H1 (cell line): Measurements from ENCODE around the gene MYH11. TPM values are rescaled to one million over a fixed set of nuclear protein-coding genes. Genes with fewer than 3 reads are reported as not detected.

ENCODE experiments used
- CTCF ChIA-PET: fragments of 300-600 bp; sonication (Branson Sonifier 250); formaldehyde crosslinking; loops from one replicate; lab custom pipeline; 2021; ENCODE audit not compliant: partially characterized antibody; lab: Charles Lee
- POLR2A ChIA-PET: fragments of 300-600 bp; sonication (Branson Sonifier 250); formaldehyde crosslinking; loops from one replicate; lab custom pipeline; 2021; ENCODE audit warnings: inconsistent platforms; ENCODE audit not compliant: partially characterized antibody; lab: Charles Lee
- DNase-seq, 2 experiments: peaks; one replicate each; pipeline versions ENCODE4 v3.0.0 to v3.0.0-alpha.2; 2010 to 2022; ENCODE audit warnings: low spot score in 2 of 2, low read depth in 1 of 2, mixed read lengths in 1 of 2
- FAIRE-seq: peaks from 2 replicates; lab custom pipeline; 2011; peaks lifted over from hg19 to GRCh38; lab: Jason Lieb, UNC
- H2AFZ ChIP-seq: 2 replicates; pipeline ENCODE4 v1.8.1; 2012; ENCODE audit warnings: low read length, inconsistent platforms
- H2AK5ac ChIP-seq: 2 replicates; pipeline ENCODE4 v1.6.1; 2013; ENCODE audit warnings: low read depth, low read length
- H2BK120ac ChIP-seq: replicated peaks from 2 replicates; pipeline ENCODE3; 2013; ENCODE audit warnings: low read depth, low read length, inconsistent platforms
- H2BK12ac ChIP-seq: 2 replicates; pipeline ENCODE4 v1.6.1; 2013; ENCODE audit warnings: low read depth, low read length
- H2BK15ac ChIP-seq: 2 replicates; pipeline ENCODE4 v1.6.1; 2013; ENCODE audit warnings: low read length
- H2BK20ac ChIP-seq: 2 replicates; pipeline ENCODE4 v1.6.1; 2013; ENCODE audit warnings: low read length
- H2BK5ac ChIP-seq: 2 replicates; pipeline ENCODE4 v1.6.1; 2013; ENCODE audit warnings: low read depth, low read length
- H3K14ac ChIP-seq: 2 replicates; pipeline ENCODE4 v1.6.1; 2013; ENCODE audit warnings: inconsistent platforms; ENCODE audit not compliant: insufficient read length
- H3K18ac ChIP-seq: 2 replicates; pipeline ENCODE4 v1.6.1; 2013; ENCODE audit warnings: low read length; ENCODE audit errors: extremely low read depth
- H3K23ac ChIP-seq: 2 replicates; pipeline ENCODE4 v1.6.1; 2013; ENCODE audit warnings: inconsistent platforms; ENCODE audit not compliant: insufficient read length
- H3K23me2 ChIP-seq: 2 replicates; pipeline ENCODE4 v1.6.1; 2013; ENCODE audit warnings: low read depth, low read length
- H3K27ac ChIP-seq: 2 replicates; pipeline ENCODE4 v1.6.1; 2011; ENCODE audit warnings: low read depth, low read length, inconsistent platforms
- H3K27me3 ChIP-seq, 4 experiments: replicated peaks in 1 of 4; 1 replicate in 1 of 4; 2 replicates in 3 of 4; pipeline versions ENCODE4 v1.6.1 to v1.8.1; 2011 to 2013; ENCODE audit warnings: low read length in 3 of 4, mild to moderate bottlenecking in 3 of 4, inconsistent platforms in 2 of 4, mixed read lengths in 2 of 4, moderate library complexity in 1 of 4; ENCODE audit not compliant: control insufficient read depth in 3 of 4, insufficient read depth in 3 of 4; ENCODE audit errors: extremely low read depth in 1 of 4
- H3K36me3 ChIP-seq, 4 experiments: 2 replicates each; pipeline versions ENCODE4 v1.6.1 to v1.8.1; 2011 to 2013; ENCODE audit warnings: mild to moderate bottlenecking in 4 of 4, low read length in 3 of 4, moderate library complexity in 2 of 4, control low read depth in 1 of 4, inconsistent platforms in 1 of 4; ENCODE audit not compliant: insufficient read depth in 4 of 4, control insufficient read depth in 2 of 4
- H3K4ac ChIP-seq: replicated peaks from 2 replicates; pipeline ENCODE3; 2013; ENCODE audit warnings: low read length, low read depth, mixed read lengths, inconsistent platforms; ENCODE audit not compliant: insufficient read length
- H3K4me1 ChIP-seq, 4 experiments: replicated peaks in 1 of 4; 1 replicate in 1 of 4; 2 replicates in 3 of 4; pipeline versions ENCODE4 v1.6.1 to v1.8.1; 2011 to 2013; ENCODE audit warnings: low read length in 3 of 4, inconsistent platforms in 2 of 4, mixed read lengths in 1 of 4; ENCODE audit not compliant: insufficient read depth in 4 of 4, control insufficient read depth in 3 of 4
- H3K4me2 ChIP-seq, 2 experiments: 2 replicates each; pipeline versions ENCODE4 v1.6.1 to v1.8.1; 2011 to 2013; ENCODE audit warnings: low read depth in 2 of 2, low read length in 2 of 2, control low read depth in 1 of 2, inconsistent platforms in 1 of 2, mild to moderate bottlenecking in 1 of 2; ENCODE audit not compliant: insufficient read depth in 1 of 2
- H3K4me3 ChIP-seq, 4 experiments: fragments of 200-600, 300-600 bp in 1 of 4; sonication (generic), shearing (Covaris generic), sonication (Bioruptor Twin) in 1 of 4; 2 replicates each; pipeline versions ENCODE4 v1.5.1 to v1.8.1; 2011 to 2016; ENCODE audit warnings: low read length in 4 of 4, low read depth in 3 of 4, control low read depth in 2 of 4, inconsistent platforms in 2 of 4, mild to moderate bottlenecking in 2 of 4, mixed read lengths in 1 of 4, moderate library complexity in 1 of 4; ENCODE audit not compliant: insufficient read depth in 2 of 4; ENCODE audit errors: extremely low read depth in 1 of 4
- H3K56ac ChIP-seq: replicated peaks from 2 replicates; pipeline ENCODE3; 2013; ENCODE audit warnings: low read depth, mild to moderate bottlenecking, mixed read lengths, low read length, inconsistent platforms; ENCODE audit not compliant: insufficient read length
- H3K79me1 ChIP-seq: 2 replicates; pipeline ENCODE4 v1.6.1; 2013; ENCODE audit warnings: low read depth, low read length, control low read depth
- H3K79me2 ChIP-seq, 2 experiments: 2 replicates each; pipeline versions ENCODE4 v1.6.1 to v1.8.1; 2012 to 2013; ENCODE audit warnings: low read length in 2 of 2, mild to moderate bottlenecking in 2 of 2, inconsistent platforms in 1 of 2; ENCODE audit not compliant: insufficient read depth in 2 of 2, control insufficient read depth in 1 of 2
- H3K9ac ChIP-seq, 4 experiments: replicated peaks in 1 of 4; 1 replicate in 1 of 4; 2 replicates in 3 of 4; pipeline versions ENCODE4 v1.6.1 to v1.8.1; 2011 to 2013; ENCODE audit warnings: low read depth in 3 of 4, low read length in 3 of 4, control low read depth in 2 of 4, mild to moderate bottlenecking in 2 of 4, moderate library complexity in 2 of 4, inconsistent platforms in 1 of 4; ENCODE audit errors: extremely low read depth in 1 of 4
- H3K9me3 ChIP-seq, 2 experiments: 2 replicates each; pipeline versions ENCODE4 v1.6.1 to v1.8.1; 2012 to 2013; ENCODE audit warnings: mild to moderate bottlenecking in 2 of 2, moderate library complexity in 2 of 2, control low read depth in 1 of 2, inconsistent platforms in 1 of 2, low read depth in 1 of 2, low read length in 1 of 2, mixed read lengths in 1 of 2; ENCODE audit not compliant: insufficient read depth in 2 of 2
- H4K20me1 ChIP-seq, 2 experiments: replicated peaks in 1 of 2; 2 replicates each; pipeline versions ENCODE3 to v1.8.1; 2011 to 2013; ENCODE audit warnings: inconsistent platforms in 2 of 2, low read length in 2 of 2, mild to moderate bottlenecking in 1 of 2; ENCODE audit not compliant: insufficient read depth in 2 of 2, control insufficient read depth in 1 of 2
- H4K5ac ChIP-seq: 2 replicates; pipeline ENCODE4 v1.6.1; 2013; ENCODE audit warnings: low read length, low read depth, mixed read lengths, inconsistent platforms; ENCODE audit not compliant: insufficient read length
- H4K8ac ChIP-seq: 2 replicates; pipeline ENCODE4 v1.8.0; 2013; ENCODE audit warnings: mild to moderate bottlenecking, moderate library complexity, low read length, inconsistent platforms; ENCODE audit not compliant: insufficient read depth; ENCODE audit errors: extremely low read depth
- H4K91ac ChIP-seq: replicated peaks from 2 replicates; pipeline ENCODE3; 2013; ENCODE audit warnings: low read length, mixed read lengths, inconsistent platforms; ENCODE audit not compliant: insufficient read length
- CBX8 ChIP-seq: fragments of 300-800, 300-1000 bp; sonication (generic); IDR thresholded peaks from 2 replicates; pipeline ENCODE4 v1.7.1; 2016; ENCODE audit warnings: low read depth, low read length, borderline replicate concordance
- CTBP2 ChIP-seq: IDR thresholded peaks from 2 replicates; pipeline ENCODE4 v1.7.0; 2011; ENCODE audit warnings: borderline replicate concordance, mild to moderate bottlenecking, moderate library complexity, mixed read lengths, low read length; ENCODE audit not compliant: insufficient read depth, insufficient read length
- E2F6 ChIP-seq: IDR thresholded peaks from 2 replicates; pipeline ENCODE4 v1.6.1; 2012; ENCODE audit warnings: inconsistent platforms
- GABPA ChIP-seq: IDR thresholded peaks from 2 replicates; pipeline ENCODE4 v1.6.1; 2011; ENCODE audit warnings: mild to moderate bottlenecking, low read length, moderate library complexity, borderline replicate concordance; ENCODE audit not compliant: insufficient read depth
- HDAC2 ChIP-seq, 2 experiments: fragments of 300-600 bp in 1 of 2; sonication (generic) in 1 of 2; IDR thresholded peaks; 2 replicates each; pipeline ENCODE4 v1.6.1; 2011 to 2012; ENCODE audit warnings: low read depth in 2 of 2, low read length in 2 of 2, mild to moderate bottlenecking in 2 of 2, moderate library complexity in 2 of 2, borderline replicate concordance in 1 of 2, inconsistent platforms in 1 of 2
- MAFK ChIP-seq: IDR thresholded peaks from 2 replicates; pipeline ENCODE4 v1.6.1; 2012; ENCODE audit warnings: low read depth, mild to moderate bottlenecking, improper control_type of control experiment, low read length
- PHF8 ChIP-seq: fragments of 200-600 bp; sonication (generic); conservative IDR thresholded peaks from 2 replicates; pipeline ENCODE4 v1.7.1; 2012; ENCODE audit warnings: low read depth, mild to moderate bottlenecking, inconsistent platforms, low read length, moderate library complexity
- RBBP5 ChIP-seq: IDR thresholded peaks from 2 replicates; pipeline ENCODE4 v1.7.1; 2012; ENCODE audit warnings: low read depth, mild to moderate bottlenecking, inconsistent platforms, low read length, moderate library complexity, borderline replicate concordance
- SAP30 ChIP-seq: fragments of 300-600 bp; sonication (generic); IDR thresholded peaks from 2 replicates; pipeline ENCODE4 v1.7.1; 2012; ENCODE audit warnings: low read length, moderate library complexity, mild to moderate bottlenecking, inconsistent platforms; ENCODE audit not compliant: insufficient read depth, insufficient replicate concordance
- SIRT6 ChIP-seq: IDR thresholded peaks from one replicate; pipeline ENCODE4 v1.7.1; 2012; ENCODE audit warnings: low read length, inconsistent platforms
- WGBS, 2 experiments: shearing (Covaris generic) in 1 of 2; methylation state at CpG; one replicate each; pipeline versions ENCODE4 v1.1.6 to v1.1.7; 2013 to 2015; ENCODE audit warnings: low lambda C conversion rate in 2 of 2, mixed read lengths in 2 of 2, inconsistent platforms in 1 of 2, low coverage in 1 of 2, missing lambda C conversion rate in 1 of 2; ENCODE audit not compliant: insufficient replicate concordance in 2 of 2, insufficient coverage in 1 of 2, insufficient read length in 1 of 2; ENCODE audit errors: extremely low coverage in 1 of 2, missing lambda C conversion rate in 1 of 2; 5-methylcytosine and 5-hydroxymethylcytosine counted together
- polyA plus RNA-seq, 7 experiments: library from polyadenylated mRNA; depleted of rRNA in 3 of 7; stranded (reverse) in 5 of 7; unstranded in 2 of 7; fragments of >200 nt in 5 of 7; fragments of 200-250 nt in 2 of 7; gene quantifications; 1 replicate in 5 of 7; 2 replicates in 1 of 7; 4 replicates in 1 of 7; pipeline versions ENCODE4 v1.2.1 to v1.2.3, GENCODE V29; 2011 to 2013; ENCODE audit warnings: missing spikeins in 2 of 7, mixed read lengths in 2 of 7
- total RNA-seq: library from RNA; stranded (reverse); fragmentation: NEBNext Ultra II Directional; extraction: Animal tissue kit (Norgen Biotek cat#: 25700); gene quantifications from 2 replicates; pipeline ENCODE4 v1.2.1, GENCODE V29; 2021

Gene MYH11
- total and polyA plus RNA-seq, 2 of the 8 experiments (the other 6 are each of a cell fraction or from before 2014, with no cell fraction given): 0.11 to 0.78 TPM

GRCh38 chr16:15858921-15859668 is 2.3 kb upstream of the MYH11 start:
- H4K91ac ChIP-seq: no peak overlapping the region
- no peak overlapping the region for H3K4ac ChIP-seq
- H3K9ac ChIP-seq: no peak overlapping the region; a peak in 1 of 7 replicates
- no peaks in the 10 kb centered on the region; a peak in 2 of 7 replicates for H3K4me1 ChIP-seq
- ChIA-PET POLR2A (interaction anchor here (0.6 to 2.4 kb wide), 10 partner anchors 10 to 298 kb away, joined by 3 to 12 read pairs (median 4); partner anchors contain the start of gene CEP20), CTCF (interaction anchor here (0.6 to 2.8 kb wide), 5 partner anchors 15 to 333 kb away, joined by 3 to 14 read pairs (median 4); no protein-coding TSS in a partner anchor)
- H2BK12ac ChIP-seq: no peak overlapping the region
- FAIRE-seq (no peak), DNase-seq (no peak)
- 87% methylated on average over 12 of the region's 12 CpGs; no CpG with 5 or more reads in 1 of the 2 experiments for WGBS, 2 experiments
- no peak overlapping the region for H2AK5ac ChIP-seq
- H2BK20ac ChIP-seq: no peak overlapping the region
- no peak overlapping the region for H3K23ac ChIP-seq
- no peak overlapping the region for H3K27ac ChIP-seq
- no peaks in the 10 kb centered on the region for H3K79me2 ChIP-seq
- TF ChIP-seq GABPA: no peak
- no peak for TF ChIP-seq MAFK
- no peak for TF ChIP-seq RBBP5
- TF ChIP-seq PHF8: no peak
- no peak for TF ChIP-seq HDAC2 (IDR thresholded peaks at IDR 0.05; ENCODE audit: borderline replicate concordance in 1 of 2, low read depth in 2 of 2, low read length in 2 of 2)
- no peak for TF ChIP-seq SIRT6
- TF ChIP-seq CTBP2: no peak
- no peak for TF ChIP-seq E2F6
- TF ChIP-seq SAP30: no peak
- no peak for TF ChIP-seq CBX8
- no peaks in the 10 kb centered on the region for H3K79me1 ChIP-seq
- no peaks in the 10 kb centered on the region for H3K9me3 ChIP-seq
- H2BK15ac ChIP-seq: no peak overlapping the region
- H3K4me2 ChIP-seq: 0 out of 4 replicates have a peak overlapping the region, but pooled peaks have one; percentile 91 to 100
- no peak overlapping the region for H2BK5ac ChIP-seq
- no peak overlapping the region for H2BK120ac ChIP-seq
- peaks cover 4 to 42% (median 31%) of the 10 kb centered on the region in 4 experiments for H3K27me3 ChIP-seq
- no peaks in the 10 kb centered on the region for H3K36me3 ChIP-seq
- peak overlapping the region in 1 of 4 experiments; percentile 74; a peak in 1 of 8 replicates for H3K4me3 ChIP-seq
- H4K5ac ChIP-seq: no peak overlapping the region
- peak overlapping the region; percentile 21; the same call in 1 of the 2 replicates for H4K8ac ChIP-seq
- no peak overlapping the region for H3K56ac ChIP-seq
- peaks cover 12% of the 10 kb centered on the region for H3K23me2 ChIP-seq
- H4K20me1 ChIP-seq: no peaks in the 10 kb centered on the region
- no peak overlapping the region for H2AFZ ChIP-seq
- H3K14ac ChIP-seq: no peak overlapping the region
- no peak overlapping the region for H3K18ac ChIP-seq
